Sigmoid colon (tissue), 4 donors: ENCODE measurements around the gene MRPL12.

Experiments used
- EP300 ChIP-seq, 4 donors: sonication (generic); formaldehyde crosslinking; IDR thresholded peaks; one replicate each; pipeline ENCODE4 v1.6.1; 2017; ENCODE audit warnings: antibody characterized with exemption in 4 of 4
- POLR2A ChIP-seq, 2 donors: fragments of 450-650 bp; IDR thresholded peaks; one replicate each; pipeline ENCODE4 v1.6.1; 2016; ENCODE audit warnings: antibody characterized with exemption in 2 of 2, mild to moderate bottlenecking in 2 of 2, moderate library complexity in 2 of 2

GRCh38 chr17:81665205-81666091, 37.7 kb upstream of the MRPL12 start:
- TF ChIP-seq EP300 (IDR thresholded peaks at IDR 0.05) (no peak), POLR2A (IDR thresholded peaks at IDR 0.05) (no peak)
